K562 (cell line): Measurements from ENCODE around the gene CRACR2B. TPM values are rescaled to one million over a fixed set of nuclear protein-coding genes. Genes with fewer than 3 reads are reported as not detected.

Source experiments
- ATAC-seq: fragments of 200-7000 bp; cut with Tn5 transposase; 3 replicates; pipeline ENCODE4 v1.9.1; 2020; ENCODE audit warnings: moderate library complexity
- BruUV-seq: library from RNA; stranded (reverse); fragments of 400-500 nt; replicated peaks from 2 replicates; lab custom pipeline; 2021; lab: Mats Ljungman, UMichigan
- CTCF ChIA-PET: fragments of 300-600 bp; formaldehyde crosslinking; extraction: SDS; loops from one replicate; lab custom pipeline; 2021; ENCODE audit warnings: low intra/inter-chr PET ratio; lab: Yijun Ruan, JAX
- POLR2A ChIA-PET: fragments of 300-600, 350-650 bp; sonication (Branson Sonifier 250); formaldehyde crosslinking; extraction: SDS; loops from one replicate; lab custom pipeline; 2021; ENCODE audit warnings: antibody characterized with exemption, inconsistent platforms; lab: Yijun Ruan, JAX
- DNase-seq, 4 experiments: peaks; one replicate each; pipeline versions ENCODE4 v3.0.0 to v3.0.0-alpha.2; 2011 to 2018; ENCODE audit warnings: low spot score in 3 of 4, mixed read lengths in 3 of 4; ENCODE audit errors: extremely low read depth in 1 of 4
- FAIRE-seq: peaks from 2 replicates; lab custom pipeline; 2011; peaks lifted over from hg19 to GRCh38; lab: Jason Lieb, UNC
- H2AFZ ChIP-seq: 2 replicates; pipeline ENCODE4 v1.6.0; 2011; ENCODE audit warnings: low read depth, low read length, control low read depth, inconsistent platforms
- H3K27ac ChIP-seq: fragments of 200-600 bp; 3 replicates; pipeline ENCODE4 v1.8.0; 2011; ENCODE audit warnings: low read depth, mild to moderate bottlenecking, control low read depth, inconsistent platforms, low read length, moderate library complexity, mixed read lengths; ENCODE audit errors: extremely low read depth
- H3K27me3 ChIP-seq, 2 experiments: fragments of 300-600 bp in 1 of 2; 2 replicates in 1 of 2; 3 replicates in 1 of 2; pipeline versions ENCODE4 v1.6.0 to v1.8.0; 2011; ENCODE audit warnings: inconsistent platforms in 2 of 2, low read length in 2 of 2, mild to moderate bottlenecking in 1 of 2, mixed read lengths in 1 of 2, moderate library complexity in 1 of 2; ENCODE audit not compliant: control insufficient read depth in 2 of 2, insufficient read depth in 2 of 2
- H3K36me3 ChIP-seq: fragments of 300-600 bp; 3 replicates; pipeline ENCODE4 v1.8.0; 2011; ENCODE audit warnings: mild to moderate bottlenecking, low read length, inconsistent platforms; ENCODE audit not compliant: control insufficient read depth, insufficient read depth
- H3K4me1 ChIP-seq, 2 experiments: fragments of 200-600 bp in 1 of 2; replicated peaks in 1 of 2; 2 replicates in 1 of 2; 3 replicates in 1 of 2; pipeline versions ENCODE4 v1.5.1 to v1.8.0; 2011; ENCODE audit warnings: inconsistent platforms in 2 of 2, low read length in 2 of 2, mild to moderate bottlenecking in 1 of 2, mixed read lengths in 1 of 2, moderate library complexity in 1 of 2; ENCODE audit not compliant: control insufficient read depth in 2 of 2, insufficient read depth in 2 of 2
- H3K4me2 ChIP-seq: 2 replicates; pipeline ENCODE4 v1.6.1; 2011; ENCODE audit warnings: low read length, control low read depth, inconsistent platforms, mixed read lengths; ENCODE audit not compliant: insufficient read depth
- H3K4me3 ChIP-seq: fragments of 200-600 bp; sonication (generic), shearing (Covaris generic); 2 replicates; pipeline ENCODE4 v1.5.1; 2016; ENCODE audit warnings: control low read depth, inconsistent platforms
- H3K79me2 ChIP-seq: fragments of 200-600 bp; 3 replicates; pipeline ENCODE4 v1.8.0; 2011; ENCODE audit warnings: low read length, inconsistent platforms; ENCODE audit not compliant: control insufficient read depth, insufficient read depth
- H3K9ac ChIP-seq, 2 experiments: 2 replicates each; pipeline versions ENCODE4 v1.6.0 to v1.6.1; 2011; ENCODE audit warnings: low read depth in 2 of 2, low read length in 2 of 2, control low read depth in 1 of 2, inconsistent platforms in 1 of 2, mild to moderate bottlenecking in 1 of 2, mixed read lengths in 1 of 2; ENCODE audit not compliant: insufficient read depth in 1 of 2
- H3K9me1 ChIP-seq: one replicate; pipeline ENCODE4 v1.6.0; 2011; ENCODE audit warnings: inconsistent platforms, mild to moderate bottlenecking, low read length, moderate library complexity; ENCODE audit not compliant: control insufficient read depth, insufficient read depth
- H3K9me3 ChIP-seq: replicated peaks from 2 replicates; pipeline ENCODE4 v1.5.1; 2011; ENCODE audit warnings: low read depth, low read length, inconsistent platforms; ENCODE audit not compliant: control insufficient read depth, insufficient read depth
- H4K20me1 ChIP-seq: replicated peaks from 2 replicates; pipeline ENCODE4 v1.6.1; 2011; ENCODE audit warnings: low read length, inconsistent platforms, mixed read lengths; ENCODE audit not compliant: control insufficient read depth, insufficient read depth
- POLR2G ChIP-seq: fragments of 200-400 bp; formaldehyde crosslinking; IDR thresholded peaks from 2 replicates; pipeline ENCODE4 v1.6.1; 2017; ENCODE audit warnings: low read depth, mild to moderate bottlenecking, antibody characterized with exemption, low read length, moderate library complexity
- RBM22 ChIP-seq: fragments of 200-400 bp; formaldehyde crosslinking; IDR thresholded peaks from 2 replicates; pipeline ENCODE4 v1.6.1; 2018; ENCODE audit warnings: low read length, low read depth; ENCODE audit not compliant: poor library complexity, severe bottlenecking
- WGBS: fragments of 100-300 bp; shearing (Covaris generic); methylation state at CpG from one replicate; pipeline ENCODE4 v1.1.6; 2016; ENCODE audit warnings: low coverage, mixed read lengths; ENCODE audit not compliant: insufficient coverage; ENCODE audit errors: missing lambda C conversion rate; 5-methylcytosine and 5-hydroxymethylcytosine counted together
- in situ Hi-C: fragments of 300-500 bp; cut with MboI; formaldehyde crosslinking; loops from 4 replicates; pipeline ENCODE4 v1.15.0; 2018; ENCODE audit warnings: inconsistent platforms, mixed read lengths
- intact Hi-C: fragments of 100-400 bp; cut with micrococcal nuclease; formaldehyde crosslinking; loops from 2 replicates; pipeline ENCODE4 v1.14.2; 2022
- polyA plus RNA-seq, 8 experiments: library from polyadenylated mRNA; depleted of rRNA in 4 of 8; stranded (reverse) in 5 of 8; unstranded in 3 of 8; fragments of >200 nt; fragmentation: Nextera tagmentation in 2 of 8; fragmentation: Illumina TruSeq in 1 of 8; extraction: Ambion mirVana in 2 of 8; extraction: Trizol in 1 of 8; gene quantifications; 2 replicates each; pipeline versions ENCODE4 v1.2.1 to v1.2.3, GENCODE V29; 2011 to 2014; ENCODE audit warnings: inconsistent platforms in 1 of 8, missing spikeins in 1 of 8
- total RNA-seq, 7 experiments: library from RNA; depleted of rRNA in 6 of 7; stranded (reverse); fragments of >200 nt in 6 of 7; fragmentation: Illumina TruSeq in 2 of 7; extraction: Trizol in 2 of 7; gene quantifications; 2 replicates each; pipeline versions ENCODE4 v1.2.1 to v1.2.3, GENCODE V29; 2011 to 2021; ENCODE audit warnings: low replicate concordance in 1 of 7
- TF ChIP-seq, protein P1 (sequence below): fragments of 450-650 bp; formaldehyde crosslinking; IDR thresholded peaks from 2 replicates; pipeline ENCODE4 v1.4.0; 2020; ENCODE audit warnings: mild to moderate bottlenecking, moderate library complexity

Gene CRACR2B
- total and polyA plus RNA-seq, 9 of the 15 experiments (the other 6 are each of a cell fraction or from before 2014, with no cell fraction given) = 0.10 to 51.0 (median 6.0) TPM

DNA sequence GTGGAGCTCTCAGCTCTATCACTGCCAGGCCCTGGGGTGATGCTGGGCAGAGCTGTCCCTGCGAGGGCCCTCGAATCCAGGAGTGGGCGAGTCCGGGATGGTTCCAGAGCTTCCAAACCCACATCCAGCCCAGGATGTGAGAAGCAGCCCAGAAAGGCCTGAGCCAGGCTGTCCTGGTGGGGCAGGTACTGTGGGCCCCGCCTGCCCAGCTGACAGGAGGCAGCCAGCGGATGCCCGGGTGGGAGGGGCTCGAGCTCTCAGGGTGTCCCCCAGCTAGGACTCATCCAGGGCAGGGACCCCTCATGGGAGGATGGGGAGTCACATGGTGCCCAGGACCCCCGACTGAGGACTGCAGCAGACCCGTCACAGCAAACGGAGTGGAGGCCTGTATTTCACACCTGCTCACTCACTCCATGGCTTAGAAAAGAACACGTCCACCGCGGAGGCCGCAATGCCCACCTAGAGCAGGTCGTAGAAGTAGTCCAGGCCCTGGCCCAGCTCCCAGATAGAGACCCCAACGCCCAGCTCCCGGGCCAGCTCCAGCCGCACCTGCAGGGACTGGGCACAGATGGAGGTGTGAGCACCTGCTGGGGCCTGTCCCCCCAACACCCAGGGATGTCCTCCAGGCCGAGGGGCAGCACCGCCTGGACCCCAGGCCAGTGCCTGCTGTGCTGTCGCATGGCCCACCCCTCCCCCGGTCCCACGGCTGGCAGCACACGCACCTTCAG is 41.8 kb downstream of the CRACR2B start:
- ATAC-seq = no peak
- H3K27ac ChIP-seq = no peak overlapping the region
- H4K20me1 ChIP-seq = 0 out of 2 replicates have a peak, but pooled peaks cover 9% of the 10 kb centered on the region
- no peak overlapping the region; a peak in 1 of 4 replicates for H3K9ac ChIP-seq
- intact Hi-C loops = no loop called here
- H3K9me3 ChIP-seq = no peaks in the 10 kb centered on the region
- no peaks in the 10 kb centered on the region for H3K9me1 ChIP-seq
- H3K79me2 ChIP-seq = no peaks in the 10 kb centered on the region
- H3K4me2 ChIP-seq = no peak overlapping the region
- in situ Hi-C loops = no loop called here
- no peaks in the 10 kb centered on the region for H3K27me3 ChIP-seq
- FAIRE-seq = no peak
- no TSS peak for BruUV-seq
- TF ChIP-seq POLR2G = peak; percentile 38; the same call in 1 of the 2 replicates
- TF ChIP-seq, protein P1, sequence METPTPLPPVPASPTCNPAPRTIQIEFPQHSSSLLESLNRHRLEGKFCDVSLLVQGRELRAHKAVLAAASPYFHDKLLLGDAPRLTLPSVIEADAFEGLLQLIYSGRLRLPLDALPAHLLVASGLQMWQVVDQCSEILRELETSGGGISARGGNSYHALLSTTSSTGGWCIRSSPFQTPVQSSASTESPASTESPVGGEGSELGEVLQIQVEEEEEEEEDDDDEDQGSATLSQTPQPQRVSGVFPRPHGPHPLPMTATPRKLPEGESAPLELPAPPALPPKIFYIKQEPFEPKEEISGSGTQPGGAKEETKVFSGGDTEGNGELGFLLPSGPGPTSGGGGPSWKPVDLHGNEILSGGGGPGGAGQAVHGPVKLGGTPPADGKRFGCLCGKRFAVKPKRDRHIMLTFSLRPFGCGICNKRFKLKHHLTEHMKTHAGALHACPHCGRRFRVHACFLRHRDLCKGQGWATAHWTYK = no peak
- peak; percentile 41 for TF ChIP-seq RBM22
- no peak for DNase-seq
- no peak overlapping the region for H3K4me3 ChIP-seq
- POLR2A ChIA-PET = interaction anchor here (0.6 kb wide), 2 partner anchors 23 to 119 kb away, joined by 3 read pairs; no protein-coding TSS in a partner anchor
- 95% methylated on average over 18 of the region's 25 CpGs for WGBS
- CTCF ChIA-PET = no interaction called here
- peaks cover 0 to 79% of the 10 kb centered on the region in 2 experiments; a peak in 2 of 5 replicates for H3K4me1 ChIP-seq
- H3K36me3 ChIP-seq = peaks cover 47% of the 10 kb centered on the region
- H2AFZ ChIP-seq = no peak overlapping the region
